ENCODE results near the gene ACTG2. TPM values are rescaled to one million over a fixed set of nuclear protein-coding genes. Genes with fewer than 3 reads are reported as not detected.
A peak's percentile ranks its signal among the peaks of the same experiment; 100 is the strongest.

ACTG2 gene
- total RNA-seq (2021), result not detected in 2 replicates
- Bru-seq, nascent RNA, result not detected
- BruChase-seq, experiment 1, labeled RNA remaining after a 2-hour chase, result percentile 7 among the genes with signal in this experiment
- not detected for BruChase-seq, experiment 2, labeled RNA remaining after a 6-hour chase
- long read RNA-seq, result 0 reads

- POLR2A ChIA-PET (ENCODE audit: unreplicated experiment), result interaction anchor here (0.6 kb wide), 1 partner anchor 510 kb away, joined by 3 read pairs; no protein-coding TSS in a partner anchor
- H3K4me3 ChIP-seq, result no peak within 1 kb of the TSS
- BruUV-seq (replicated peaks), result no TSS peak
- intact Hi-C loops (cut with micrococcal nuclease; ENCODE audit: unreplicated experiment), result no loop called here
- H3K27me3 ChIP-seq (ENCODE audit: insufficient read depth, low read depth), result no peaks in the 10 kb centered on the region
- H3K4me2 ChIP-seq, result no peak within 1 kb of the TSS
- H2AFZ ChIP-seq, result no peak within 1 kb of the TSS
- H3K4me1 ChIP-seq (replicated peaks; ENCODE audit: insufficient read depth), result peaks cover 11% of the 10 kb centered on the region
- CTCF ChIA-PET, result no interaction called here
- DNase-seq, result no peak
- H3K79me2 ChIP-seq (ENCODE audit: low read depth), result no peaks in the 10 kb centered on the region
- no peak within 1 kb of the TSS for H3K27ac ChIP-seq
- H3K9me3 ChIP-seq (ENCODE audit: insufficient read depth, low read depth), result no peaks in the 10 kb centered on the region
- TF ChIP-seq EZH2 (IDR thresholded peaks at IDR 0.05; ENCODE audit: low read depth), result no peak
- TF ChIP-seq, protein P1, sequence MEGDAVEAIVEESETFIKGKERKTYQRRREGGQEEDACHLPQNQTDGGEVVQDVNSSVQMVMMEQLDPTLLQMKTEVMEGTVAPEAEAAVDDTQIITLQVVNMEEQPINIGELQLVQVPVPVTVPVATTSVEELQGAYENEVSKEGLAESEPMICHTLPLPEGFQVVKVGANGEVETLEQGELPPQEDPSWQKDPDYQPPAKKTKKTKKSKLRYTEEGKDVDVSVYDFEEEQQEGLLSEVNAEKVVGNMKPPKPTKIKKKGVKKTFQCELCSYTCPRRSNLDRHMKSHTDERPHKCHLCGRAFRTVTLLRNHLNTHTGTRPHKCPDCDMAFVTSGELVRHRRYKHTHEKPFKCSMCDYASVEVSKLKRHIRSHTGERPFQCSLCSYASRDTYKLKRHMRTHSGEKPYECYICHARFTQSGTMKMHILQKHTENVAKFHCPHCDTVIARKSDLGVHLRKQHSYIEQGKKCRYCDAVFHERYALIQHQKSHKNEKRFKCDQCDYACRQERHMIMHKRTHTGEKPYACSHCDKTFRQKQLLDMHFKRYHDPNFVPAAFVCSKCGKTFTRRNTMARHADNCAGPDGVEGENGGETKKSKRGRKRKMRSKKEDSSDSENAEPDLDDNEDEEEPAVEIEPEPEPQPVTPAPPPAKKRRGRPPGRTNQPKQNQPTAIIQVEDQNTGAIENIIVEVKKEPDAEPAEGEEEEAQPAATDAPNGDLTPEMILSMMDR (conservative IDR thresholded peaks at IDR 0.05), result no peak
- H3K36me3 ChIP-seq (ENCODE audit: low read depth), result no peaks in the 10 kb centered on the region
- H4K20me1 ChIP-seq (ENCODE audit: insufficient read depth), result no peaks in the 10 kb centered on the region
- H3F3A ChIP-seq (ENCODE audit: insufficient read depth, low read depth), result no peaks in the 10 kb centered on the region
- no peaks in the 10 kb centered on the region for H3K9me2 ChIP-seq (ENCODE audit: insufficient read depth)
These were observed at the start of gene ACTG2 for GRCh38 chr2:73892631-73893329. Gene ACTG2, plus strand, starts transcription at chr2:73893008. Its CDS starts 8,304 bp downstream, at chr2:73901312.

GRCh38 chr2:73844087-73844486 lies 48.7 kb upstream of the ACTG2 start:
- no TSS peak for BruUV-seq (replicated peaks)
- no peaks in the 10 kb centered on the region for H3K9me2 ChIP-seq (ENCODE audit: insufficient read depth)
- H3K27me3 ChIP-seq (ENCODE audit: insufficient read depth, low read depth), result no peaks in the 10 kb centered on the region
- H3K4me2 ChIP-seq, result no peak overlapping the region
- H3K4me1 ChIP-seq (replicated peaks; ENCODE audit: insufficient read depth), result no peaks in the 10 kb centered on the region
- intact Hi-C loops (cut with micrococcal nuclease; ENCODE audit: unreplicated experiment), result no loop called here
- H4K20me1 ChIP-seq (ENCODE audit: insufficient read depth), result peaks cover 12% of the 10 kb centered on the region; the same call in 1 of the 2 replicates
- POLR2A ChIA-PET (ENCODE audit: unreplicated experiment), result interaction anchor here (0.6 to 0.7 kb wide), 2 partner anchors 15 to 335 kb away, joined by 3 read pairs; partner anchors contain the start of genes MOB1A and STAMBP
- peaks cover 18% of the 10 kb centered on the region; the same call in 1 of the 2 replicates for H3K36me3 ChIP-seq (ENCODE audit: low read depth)
- no peaks in the 10 kb centered on the region for H3K79me2 ChIP-seq (ENCODE audit: low read depth)
- DNase-seq, result no peak
- H3F3A ChIP-seq (ENCODE audit: insufficient read depth, low read depth), result no peaks in the 10 kb centered on the region
- no peak overlapping the region for H3K4me3 ChIP-seq
- no peak overlapping the region for H2AFZ ChIP-seq
- H3K9me3 ChIP-seq (ENCODE audit: insufficient read depth, low read depth), result no peaks in the 10 kb centered on the region
- CTCF ChIA-PET, result no interaction called here
- H3K27ac ChIP-seq, result no peak overlapping the region
- TF ChIP-seq EZH2 (IDR thresholded peaks at IDR 0.05; ENCODE audit: low read depth), result no peak
- TF ChIP-seq, protein P1 (conservative IDR thresholded peaks at IDR 0.05), result no peak

DNA sequence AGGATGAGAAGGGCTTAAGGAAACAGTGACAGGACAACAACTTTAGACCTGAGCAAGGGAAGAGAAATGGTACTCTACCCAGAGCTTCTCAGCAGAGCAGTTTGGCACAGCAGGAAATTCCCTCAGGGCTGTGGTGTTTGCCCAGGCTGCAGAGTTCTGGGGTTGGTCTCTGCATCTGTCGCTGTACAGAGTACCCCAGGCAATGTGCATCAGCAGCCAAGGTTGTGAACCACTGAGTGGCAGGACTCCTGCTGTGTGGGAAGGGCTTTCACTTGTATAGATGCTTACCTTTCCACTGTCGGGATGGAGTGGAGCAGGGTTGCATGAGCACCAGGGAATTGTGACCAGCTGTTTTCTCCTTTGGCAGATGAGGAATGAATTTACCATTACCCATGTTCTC lies 42.8 kb upstream of the ACTG2 start:
- ChIA-PET POLR2A (ENCODE audit: unreplicated experiment) (no interaction called here), CTCF (no interaction called here)
- intact Hi-C loops (cut with micrococcal nuclease; ENCODE audit: unreplicated experiment), result no loop called here
- Histone ChIP-seq H3K4me1 (replicated peaks; ENCODE audit: insufficient read depth) (peaks cover 9% of the 10 kb centered on the region), H3K4me2 (no peak overlapping the region), H3F3A (ENCODE audit: insufficient read depth, low read depth) (peaks cover 15% of the 10 kb centered on the region), H3K36me3 (ENCODE audit: low read depth) (peaks cover 38% of the 10 kb centered on the region), H3K9me3 (ENCODE audit: insufficient read depth, low read depth) (no peaks in the 10 kb centered on the region), H3K9me2 (ENCODE audit: insufficient read depth) (no peaks in the 10 kb centered on the region), H3K79me2 (ENCODE audit: low read depth) (no peaks in the 10 kb centered on the region), H3K27ac (no peak overlapping the region), H3K4me3 (no peak overlapping the region), H3K27me3 (ENCODE audit: insufficient read depth, low read depth) (no peaks in the 10 kb centered on the region), H4K20me1 (ENCODE audit: insufficient read depth) (no peaks in the 10 kb centered on the region), H2AFZ (no peak overlapping the region)
- no TSS peak for BruUV-seq (replicated peaks)
- TF ChIP-seq, protein P1 (conservative IDR thresholded peaks at IDR 0.05), result no peak
- no peak for TF ChIP-seq EZH2 (IDR thresholded peaks at IDR 0.05; ENCODE audit: low read depth)
- DNase-seq, result no peak
